ENCODE results near the gene PDE6A. TPM values are rescaled to one million over a fixed set of nuclear protein-coding genes. Genes with fewer than 3 reads are reported as not detected.
A peak's percentile ranks its signal among the peaks of the same experiment; 100 is the strongest.

Gene PDE6A
- total RNA-seq, 2 experiments from 2014 or later: not detected

DNA sequence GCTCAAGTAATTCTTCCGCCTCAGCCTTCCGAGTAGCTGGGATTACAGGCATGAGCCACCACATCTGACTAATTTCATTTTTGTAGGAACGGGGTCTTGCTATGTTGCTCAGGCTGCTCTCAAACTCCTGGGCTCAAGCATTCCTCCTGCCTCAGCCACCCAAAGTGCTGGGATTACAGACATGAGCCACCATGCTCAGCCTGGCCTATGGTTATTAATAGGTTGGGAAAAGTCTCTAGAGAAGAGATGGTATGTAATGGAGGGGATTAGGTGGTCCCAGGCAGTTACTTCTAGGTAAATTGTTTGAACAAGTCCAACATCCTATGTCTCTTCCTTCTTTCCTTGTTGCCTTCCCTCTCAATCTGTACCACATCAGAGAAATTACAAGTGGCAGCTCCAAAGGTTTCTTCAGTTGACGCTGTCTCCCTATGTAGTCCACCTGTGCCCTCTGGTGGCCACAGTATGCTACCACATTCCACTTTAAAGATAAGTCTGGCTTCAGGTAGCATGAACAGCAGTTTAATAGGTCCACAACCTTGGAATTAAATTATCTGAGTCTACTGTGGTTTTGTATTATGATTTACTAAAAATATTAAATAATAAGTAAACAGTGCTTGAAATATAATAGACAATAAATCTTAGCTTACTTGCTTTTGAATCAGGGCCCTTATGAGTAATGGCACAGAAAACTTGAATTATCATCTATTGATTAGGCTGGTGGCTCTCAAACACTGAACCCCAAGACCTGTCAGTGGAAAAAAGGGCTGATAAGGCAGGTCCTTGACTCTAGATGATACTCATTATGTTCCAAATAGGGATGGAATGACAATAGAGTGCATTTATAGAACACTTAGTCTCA, 46.2 kb upstream of the PDE6A start:
- Histone ChIP-seq H3K4me3 (ENCODE audit: low read depth, low read length, poor library complexity, severe bottlenecking) (no peak overlapping the region), H3K27ac (ENCODE audit: low read depth, low read length, poor library complexity, severe bottlenecking) (no peak overlapping the region), H2AFZ (ENCODE audit: low read length) (no peak overlapping the region), H3K4me1 (ENCODE audit: insufficient read depth, low read length, poor library complexity, severe bottlenecking) (no peaks in the 10 kb centered on the region), H3K36me3 (ENCODE audit: insufficient read depth, low read length) (no peaks in the 10 kb centered on the region), H3K79me2 (ENCODE audit: insufficient read depth, low read depth, low read length) (no peaks in the 10 kb centered on the region), H3K9me3 (ENCODE audit: low read length) (no peaks in the 10 kb centered on the region), H3K4me2 (ENCODE audit: low read length) (no peak overlapping the region), H4K20me1 (ENCODE audit: insufficient read depth, low read length) (no peaks in the 10 kb centered on the region), H3K9me2 (ENCODE audit: insufficient read depth, low read length) (no peaks in the 10 kb centered on the region)
- intact Hi-C loops (cut with micrococcal nuclease; ENCODE audit: unreplicated experiment): loop anchor here (1.0 to 5.0 kb wide), 3 partner anchors 138 to 354 kb away; no protein-coding TSS in a partner anchor
- no peak for TF ChIP-seq EZH2phosphoT487 (IDR thresholded peaks at IDR 0.05; ENCODE audit: borderline replicate concordance, low read depth, low read length)
- TF ChIP-seq, protein P1, sequence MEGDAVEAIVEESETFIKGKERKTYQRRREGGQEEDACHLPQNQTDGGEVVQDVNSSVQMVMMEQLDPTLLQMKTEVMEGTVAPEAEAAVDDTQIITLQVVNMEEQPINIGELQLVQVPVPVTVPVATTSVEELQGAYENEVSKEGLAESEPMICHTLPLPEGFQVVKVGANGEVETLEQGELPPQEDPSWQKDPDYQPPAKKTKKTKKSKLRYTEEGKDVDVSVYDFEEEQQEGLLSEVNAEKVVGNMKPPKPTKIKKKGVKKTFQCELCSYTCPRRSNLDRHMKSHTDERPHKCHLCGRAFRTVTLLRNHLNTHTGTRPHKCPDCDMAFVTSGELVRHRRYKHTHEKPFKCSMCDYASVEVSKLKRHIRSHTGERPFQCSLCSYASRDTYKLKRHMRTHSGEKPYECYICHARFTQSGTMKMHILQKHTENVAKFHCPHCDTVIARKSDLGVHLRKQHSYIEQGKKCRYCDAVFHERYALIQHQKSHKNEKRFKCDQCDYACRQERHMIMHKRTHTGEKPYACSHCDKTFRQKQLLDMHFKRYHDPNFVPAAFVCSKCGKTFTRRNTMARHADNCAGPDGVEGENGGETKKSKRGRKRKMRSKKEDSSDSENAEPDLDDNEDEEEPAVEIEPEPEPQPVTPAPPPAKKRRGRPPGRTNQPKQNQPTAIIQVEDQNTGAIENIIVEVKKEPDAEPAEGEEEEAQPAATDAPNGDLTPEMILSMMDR (conservative IDR thresholded peaks at IDR 0.05; ENCODE audit: low read length): peak; percentile 97
- DNase-seq (ENCODE audit: low spot score): peak; percentile 74
- ChIA-PET POLR2A (interaction anchor here (0.5 to 1.0 kb wide), 3 partner anchors 28 to 260 kb away, joined by 3 to 5 read pairs (median 3); no protein-coding TSS in a partner anchor), CTCF (ENCODE audit: unreplicated experiment) (interaction anchor here (0.5 to 1.2 kb wide), 2 partner anchors 157 to 354 kb away, joined by 4 to 5 read pairs; no protein-coding TSS in a partner anchor)
- no TSS peak for BruUV-seq (replicated peaks)

DNA sequence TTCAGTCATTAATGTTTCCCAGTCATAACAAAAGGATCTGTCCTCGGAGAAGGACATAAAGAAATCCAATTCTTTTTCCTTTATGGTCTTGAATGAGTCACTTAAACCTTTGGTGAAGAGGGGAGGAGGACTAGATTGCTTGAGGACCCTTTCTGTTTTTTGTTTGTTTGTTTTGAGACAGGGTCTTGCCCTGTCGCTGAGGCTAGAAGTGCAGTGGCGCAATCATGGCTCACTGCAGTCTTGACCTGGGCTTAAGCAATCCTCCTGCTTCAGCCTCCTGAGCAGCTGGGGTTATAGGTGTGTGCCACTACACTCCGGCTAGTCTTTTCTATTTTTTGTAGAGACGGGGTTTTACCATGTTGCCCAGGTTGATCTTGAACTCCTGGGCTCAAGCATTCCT, 43.5 kb upstream of the PDE6A start:
- ChIA-PET POLR2A (no interaction called here), CTCF (ENCODE audit: unreplicated experiment) (no interaction called here)
- TF ChIP-seq, protein P1 (conservative IDR thresholded peaks at IDR 0.05; ENCODE audit: low read length): no peak
- no peak for TF ChIP-seq EZH2phosphoT487 (IDR thresholded peaks at IDR 0.05; ENCODE audit: borderline replicate concordance, low read depth, low read length)
- Histone ChIP-seq H2AFZ (ENCODE audit: low read length) (no peak overlapping the region), H3K9me3 (ENCODE audit: low read length) (no peaks in the 10 kb centered on the region), H3K9me2 (ENCODE audit: insufficient read depth, low read length) (no peaks in the 10 kb centered on the region), H3K4me1 (ENCODE audit: insufficient read depth, low read length, poor library complexity, severe bottlenecking) (no peaks in the 10 kb centered on the region), H3K27ac (ENCODE audit: low read depth, low read length, poor library complexity, severe bottlenecking) (no peak overlapping the region), H3K4me2 (ENCODE audit: low read length) (no peak overlapping the region), H3K4me3 (ENCODE audit: low read depth, low read length, poor library complexity, severe bottlenecking) (no peak overlapping the region), H3K79me2 (ENCODE audit: insufficient read depth, low read depth, low read length) (no peaks in the 10 kb centered on the region), H4K20me1 (ENCODE audit: insufficient read depth, low read length) (no peaks in the 10 kb centered on the region), H3K36me3 (ENCODE audit: insufficient read depth, low read length) (no peaks in the 10 kb centered on the region)
- intact Hi-C loops (cut with micrococcal nuclease; ENCODE audit: unreplicated experiment): no loop called here
- BruUV-seq (replicated peaks): no TSS peak
- no peak for DNase-seq (ENCODE audit: low spot score)

- Histone ChIP-seq H3K36me3 (ENCODE audit: insufficient read depth, low read length) (no peaks in the 10 kb centered on the region), H3K79me2 (ENCODE audit: insufficient read depth, low read depth, low read length) (no peaks in the 10 kb centered on the region), H3K4me3 (ENCODE audit: low read depth, low read length, poor library complexity, severe bottlenecking) (no peak overlapping the region), H3K4me1 (ENCODE audit: insufficient read depth, low read length, poor library complexity, severe bottlenecking) (no peaks in the 10 kb centered on the region), H3K9me3 (ENCODE audit: low read length) (no peaks in the 10 kb centered on the region), H3K9me2 (ENCODE audit: insufficient read depth, low read length) (no peaks in the 10 kb centered on the region), H3K27ac (ENCODE audit: low read depth, low read length, poor library complexity, severe bottlenecking) (no peak overlapping the region), H4K20me1 (ENCODE audit: insufficient read depth, low read length) (no peaks in the 10 kb centered on the region), H2AFZ (ENCODE audit: low read length) (no peak overlapping the region), H3K4me2 (ENCODE audit: low read length) (no peak overlapping the region)
- DNase-seq (ENCODE audit: low spot score): no peak
- POLR2A ChIA-PET: interaction anchor here (0.7 to 1.1 kb wide), 2 partner anchors 11 to 356 kb away, joined by 3 read pairs; no protein-coding TSS in a partner anchor
- BruUV-seq (replicated peaks): no TSS peak
- intact Hi-C loops (cut with micrococcal nuclease; ENCODE audit: unreplicated experiment): no loop called here
- TF ChIP-seq, protein P1 (conservative IDR thresholded peaks at IDR 0.05; ENCODE audit: low read length): no peak
- TF ChIP-seq EZH2phosphoT487 (IDR thresholded peaks at IDR 0.05; ENCODE audit: borderline replicate concordance, low read depth, low read length): no peak
- CTCF ChIA-PET (ENCODE audit: unreplicated experiment): no interaction called here
Observed at GRCh38 chr5:149982505-149982904, 37.9 kb upstream of the PDE6A start.

Measured in OCI-LY7 (cell line).